Nephron progenitor cell (in vitro differentiated cells): ENCODE results near the gene MAB21L2.
"Not testable (repeated sequence)": the region's sequence is repeated elsewhere in the genome, so short reads cannot be mapped to it uniquely, and the experiment has no call there.

Source experiments
- DNase-seq: peaks from one replicate; pipeline ENCODE4 v3.0.0; 2021
- H3K27ac Mint-ChIP-seq: 2 replicates; pipeline ENCODE4 v1.8.0; 2021; ENCODE audit warnings: mild to moderate bottlenecking, moderate library complexity, mixed read lengths
- H3K27me3 Mint-ChIP-seq: 2 replicates; pipeline ENCODE4 v1.8.0; 2021; ENCODE audit warnings: mild to moderate bottlenecking, low read depth, mixed read lengths; ENCODE audit not compliant: poor library complexity
- H3K36me3 Mint-ChIP-seq: 2 replicates; pipeline ENCODE4 v1.8.0; 2021; ENCODE audit warnings: low read depth, mixed read lengths
- H3K4me1 Mint-ChIP-seq: 2 replicates; pipeline ENCODE4 v1.8.0; 2021; ENCODE audit warnings: mixed read lengths
- H3K4me3 Mint-ChIP-seq: 2 replicates; pipeline ENCODE4 v1.8.0; 2021; ENCODE audit warnings: mild to moderate bottlenecking, moderate library complexity, mixed read lengths
- H3K9me3 Mint-ChIP-seq: 2 replicates; pipeline ENCODE4 v1.8.0; 2021; ENCODE audit warnings: mild to moderate bottlenecking, moderate library complexity, mixed read lengths
- TF ChIP-seq, protein P1 (sequence below): fragments of 200-600 bp; sonication (generic); IDR thresholded peaks from 2 replicates; pipeline ENCODE4 v1.5.0; 2021; ENCODE audit warnings: antibody characterized with exemption

The MAB21L2 gene

DNA sequence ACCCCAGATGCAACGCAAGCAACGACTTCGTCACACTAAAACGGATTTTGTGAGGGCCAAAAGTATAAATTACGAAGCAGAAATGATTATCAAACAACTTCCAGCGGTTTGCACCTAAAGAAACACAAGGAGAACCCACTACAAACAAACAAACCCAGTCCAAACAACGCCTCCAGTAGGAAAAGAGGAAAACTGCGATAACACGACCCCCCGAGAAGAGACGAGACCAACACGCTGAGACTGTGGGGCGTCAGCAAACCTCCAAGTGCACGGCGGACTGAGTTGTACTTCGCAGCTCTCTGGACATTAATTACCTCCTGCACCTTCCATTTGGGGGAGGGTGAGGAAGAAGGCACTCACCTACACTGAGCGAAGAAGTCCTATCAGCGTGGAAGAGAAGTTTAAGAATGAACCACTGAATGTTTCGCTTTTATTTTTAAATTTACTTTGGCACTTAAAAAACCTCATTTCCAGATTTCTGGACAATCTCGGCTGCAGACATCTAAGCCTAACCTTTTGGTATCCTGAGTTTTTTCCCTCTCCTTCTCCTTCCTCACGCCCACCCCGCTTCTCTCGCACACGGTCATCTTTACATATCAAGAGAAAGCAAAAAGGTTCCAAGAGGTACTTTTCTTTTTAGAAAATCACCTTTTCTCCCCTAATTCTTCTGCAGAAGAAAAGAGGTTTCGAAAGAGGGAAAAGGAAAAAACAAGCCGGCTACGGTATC lies at the start of gene MAB21L2:
Gene MAB21L2, plus strand, starts transcription at position 6 of the 727 bp plus-strand sequence. CDS start 879 bp downstream, outside the sequence.
- H3K4me3 Mint-ChIP-seq, result peak within 1 kb of the TSS; percentile 81
- no peak within 1 kb of the TSS for H3K27ac Mint-ChIP-seq
- H3K36me3 Mint-ChIP-seq, result no peaks in the 10 kb centered on the region
- peaks cover 56% of the 10 kb centered on the region for H3K4me1 Mint-ChIP-seq
- H3K9me3 Mint-ChIP-seq, result no peaks in the 10 kb centered on the region
- H3K27me3 Mint-ChIP-seq, result peaks cover 90% of the 10 kb centered on the region
- TF ChIP-seq, protein P1, sequence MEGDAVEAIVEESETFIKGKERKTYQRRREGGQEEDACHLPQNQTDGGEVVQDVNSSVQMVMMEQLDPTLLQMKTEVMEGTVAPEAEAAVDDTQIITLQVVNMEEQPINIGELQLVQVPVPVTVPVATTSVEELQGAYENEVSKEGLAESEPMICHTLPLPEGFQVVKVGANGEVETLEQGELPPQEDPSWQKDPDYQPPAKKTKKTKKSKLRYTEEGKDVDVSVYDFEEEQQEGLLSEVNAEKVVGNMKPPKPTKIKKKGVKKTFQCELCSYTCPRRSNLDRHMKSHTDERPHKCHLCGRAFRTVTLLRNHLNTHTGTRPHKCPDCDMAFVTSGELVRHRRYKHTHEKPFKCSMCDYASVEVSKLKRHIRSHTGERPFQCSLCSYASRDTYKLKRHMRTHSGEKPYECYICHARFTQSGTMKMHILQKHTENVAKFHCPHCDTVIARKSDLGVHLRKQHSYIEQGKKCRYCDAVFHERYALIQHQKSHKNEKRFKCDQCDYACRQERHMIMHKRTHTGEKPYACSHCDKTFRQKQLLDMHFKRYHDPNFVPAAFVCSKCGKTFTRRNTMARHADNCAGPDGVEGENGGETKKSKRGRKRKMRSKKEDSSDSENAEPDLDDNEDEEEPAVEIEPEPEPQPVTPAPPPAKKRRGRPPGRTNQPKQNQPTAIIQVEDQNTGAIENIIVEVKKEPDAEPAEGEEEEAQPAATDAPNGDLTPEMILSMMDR, result no peak
- peak; percentile 18 for DNase-seq

DNA sequence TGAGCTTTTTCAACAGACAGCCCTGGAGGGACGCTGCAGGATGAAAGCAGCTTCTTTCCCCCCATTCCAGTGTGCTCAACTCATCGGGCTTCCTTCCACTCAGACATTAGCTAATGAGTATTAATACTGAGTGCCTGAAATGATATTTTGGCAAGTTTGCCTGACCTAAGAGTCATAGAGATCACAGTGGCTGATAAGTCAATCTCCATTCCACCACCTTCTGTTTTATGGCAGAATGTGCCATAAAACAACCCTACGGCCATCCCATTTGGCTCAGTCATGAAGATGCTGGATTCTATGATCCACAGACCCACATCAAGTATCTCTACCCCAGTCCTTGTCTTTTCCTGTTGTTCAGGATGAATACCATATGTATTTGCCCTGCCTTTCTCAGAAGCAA lies 48.3 kb upstream of the MAB21L2 start:
- Mint-ChIP-seq H3K36me3 (no peaks in the 10 kb centered on the region), H3K4me1 (no peaks in the 10 kb centered on the region), H3K9me3 (no peaks in the 10 kb centered on the region), H3K27ac (peak overlapping the region; percentile 77), H3K27me3 (no peaks in the 10 kb centered on the region), H3K4me3 (no peak overlapping the region)
- TF ChIP-seq, protein P1, result no peak
- no peak for DNase-seq

DNA sequence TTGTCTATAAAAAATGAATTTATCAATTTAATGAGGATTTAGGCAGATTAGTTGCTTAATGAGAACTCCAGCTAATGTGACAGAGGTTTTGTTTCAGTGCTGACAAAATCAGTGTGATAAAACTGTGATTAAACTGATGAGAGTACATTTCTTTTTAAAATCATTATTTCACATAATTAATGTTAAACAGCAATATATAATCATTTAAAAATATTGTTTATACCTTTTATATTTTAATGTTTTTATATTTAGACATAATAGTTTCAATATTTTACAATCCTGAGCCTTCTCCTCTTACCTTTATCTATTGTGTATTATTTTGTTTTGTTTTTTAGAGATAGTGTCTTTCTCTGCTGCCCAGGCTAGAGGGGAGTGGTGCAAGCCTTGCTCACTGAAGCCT lies 47.1 kb upstream of the MAB21L2 start:
- no peaks in the 10 kb centered on the region for H3K36me3 Mint-ChIP-seq
- H3K4me1 Mint-ChIP-seq, result no peaks in the 10 kb centered on the region
- peak overlapping the region; percentile 64 for H3K27ac Mint-ChIP-seq
- no peaks in the 10 kb centered on the region for H3K27me3 Mint-ChIP-seq
- H3K4me3 Mint-ChIP-seq, result no peak overlapping the region
- no peaks in the 10 kb centered on the region for H3K9me3 Mint-ChIP-seq
- no peak for DNase-seq
- TF ChIP-seq, protein P1, result no peak

DNA sequence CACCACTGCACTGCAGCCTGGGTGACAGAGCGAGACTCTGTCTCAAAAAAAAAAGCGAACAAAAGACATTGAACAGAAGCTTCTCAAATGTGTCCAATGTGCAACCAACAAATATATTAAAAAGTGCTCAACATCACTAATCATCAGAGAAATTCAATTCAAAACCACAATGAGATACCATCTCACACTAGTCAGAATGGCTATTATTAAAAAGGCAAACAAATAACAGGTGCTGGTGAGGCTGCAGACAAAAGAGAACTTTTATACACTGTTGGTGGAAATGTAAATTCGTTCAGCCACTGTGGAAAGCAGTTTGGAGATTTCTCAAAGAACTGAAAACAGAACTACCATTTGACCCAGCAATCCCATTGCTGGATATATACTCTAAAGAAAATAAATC lies 44.0 kb upstream of the MAB21L2 start:
- not testable (repeated sequence) for DNase-seq, H3K4me1 Mint-ChIP-seq, H3K9me3 Mint-ChIP-seq, H3K27ac Mint-ChIP-seq, H3K27me3 Mint-ChIP-seq, H3K36me3 Mint-ChIP-seq, H3K4me3 Mint-ChIP-seq

DNA sequence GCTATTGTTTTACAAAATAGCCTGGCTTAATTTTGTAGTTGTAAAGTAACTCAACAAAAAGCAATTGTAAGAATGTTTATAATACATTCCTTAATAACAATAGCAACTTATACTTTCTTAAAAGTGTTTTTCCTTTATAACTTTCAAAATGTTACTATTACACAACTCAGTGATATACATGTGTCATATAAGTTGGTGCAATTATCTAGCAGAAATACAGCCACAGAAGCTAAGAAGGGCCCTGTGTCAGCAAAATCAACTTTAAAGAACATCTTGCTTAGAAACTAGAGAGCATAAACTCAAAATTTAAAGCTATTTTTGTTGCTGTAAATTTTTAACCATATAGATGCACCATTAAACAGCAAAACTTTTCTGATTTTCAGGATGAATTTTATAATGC lies 41.4 kb upstream of the MAB21L2 start:
- Mint-ChIP-seq H3K9me3 (no peaks in the 10 kb centered on the region), H3K4me3 (no peak overlapping the region), H3K27me3 (no peaks in the 10 kb centered on the region), H3K36me3 (no peaks in the 10 kb centered on the region), H3K27ac (peak overlapping the region; percentile 43), H3K4me1 (peaks cover 6% of the 10 kb centered on the region)
- TF ChIP-seq, protein P1, result no peak
- no peak for DNase-seq

DNA sequence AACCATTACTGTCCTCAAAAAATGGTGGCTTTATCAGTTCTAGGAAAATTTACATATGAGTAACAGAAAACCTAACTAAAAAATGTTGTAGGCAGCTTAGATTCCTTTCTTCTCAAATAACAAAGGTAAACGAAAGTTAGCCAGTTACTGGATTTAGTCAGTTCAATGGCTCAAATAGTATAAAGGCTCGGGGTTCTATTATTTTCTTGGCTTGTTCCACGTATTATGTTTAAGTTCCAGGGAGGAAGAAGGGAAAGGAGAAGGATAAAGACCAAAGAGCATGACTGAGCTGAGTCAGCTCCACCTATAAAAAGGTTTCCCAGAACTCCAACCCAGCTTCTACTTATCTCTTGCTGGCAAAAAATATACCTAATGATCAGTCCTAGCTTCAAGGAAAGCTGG lies 41.0 kb upstream of the MAB21L2 start:
- DNase-seq, result no peak
- Mint-ChIP-seq H3K36me3 (no peaks in the 10 kb centered on the region), H3K27ac (peak overlapping the region; percentile 43), H3K4me1 (peaks cover 6% of the 10 kb centered on the region), H3K4me3 (no peak overlapping the region), H3K27me3 (no peaks in the 10 kb centered on the region), H3K9me3 (no peaks in the 10 kb centered on the region)
- TF ChIP-seq, protein P1, result no peak
